ENCODE measurements around the gene PTPN11.
A peak's percentile ranks its signal among the peaks of the same experiment; 100 is the strongest.
"Not testable (repeated sequence)": the region's sequence is repeated elsewhere in the genome, so short reads cannot be mapped to it uniquely, and the experiment has no call there.

The PTPN11 gene

GRCh38 chr12:112518365-112518735 is 99.6 kb downstream of the PTPN11 start:
- DNase-seq, result no peak

- DNase-seq, result not testable (repeated sequence)
These were observed 101.1 kb downstream of the PTPN11 start for GRCh38 chr12:112519841-112520340.

- no peak for DNase-seq
These were observed 105.1 kb downstream of the PTPN11 start for GRCh38 chr12:112523856-112524255.

- DNase-seq, result no peak
These were observed 105.5 kb downstream of the PTPN11 start for GRCh38 chr12:112524269-112524668.

GRCh38 chr12:112524676-112525425 is 106.1 kb downstream of the PTPN11 start:
- DNase-seq, result no peak

- DNase-seq, result no peak
These were observed 106.7 kb downstream of the PTPN11 start for GRCh38 chr12:112525426-112525809.

GRCh38 chr12:112527082-112527481 is 108.3 kb downstream of the PTPN11 start:
- no peak for DNase-seq

- DNase-seq, result no peak
These were observed 108.8 kb downstream of the PTPN11 start for GRCh38 chr12:112527501-112527900.

- DNase-seq, result no peak
These were observed 109.8 kb downstream of the PTPN11 start for GRCh38 chr12:112528521-112528920.

GRCh38 chr12:112530941-112531340 is 112.2 kb downstream of the PTPN11 start:
- no peak for DNase-seq

- DNase-seq, result no peak
These were observed 113.4 kb downstream of the PTPN11 start for GRCh38 chr12:112532106-112532505.

GRCh38 chr12:112533528-112533927 is 114.8 kb downstream of the PTPN11 start:
- DNase-seq, result no peak

- DNase-seq, result no peak
These were observed 116.3 kb downstream of the PTPN11 start for GRCh38 chr12:112535017-112535416.

GRCh38 chr12:112535637-112536366 is 117.1 kb downstream of the PTPN11 start:
- no peak for DNase-seq

GRCh38 chr12:112536367-112536730 is 117.6 kb downstream of the PTPN11 start:
- DNase-seq, result no peak

- peak; percentile 63 for DNase-seq
These were observed 119.1 kb downstream of the PTPN11 start for GRCh38 chr12:112537710-112538396.

- no peak for DNase-seq
These were observed 120.0 kb downstream of the PTPN11 start for GRCh38 chr12:112538740-112539139.

GRCh38 chr12:112539221-112539620 is 120.5 kb downstream of the PTPN11 start:
- DNase-seq, result no peak

- DNase-seq, result no peak
These were observed 121.3 kb downstream of the PTPN11 start for GRCh38 chr12:112540021-112540420.

- no peak for DNase-seq
These were observed 125.0 kb downstream of the PTPN11 start for GRCh38 chr12:112543751-112544150.

GRCh38 chr12:112546339-112546738 is 127.6 kb downstream of the PTPN11 start:
- DNase-seq, result no peak

GRCh38 chr12:112546996-112547395 is 128.2 kb downstream of the PTPN11 start:
- DNase-seq, result no peak

GRCh38 chr12:112549031-112549430 is 130.3 kb downstream of the PTPN11 start:
- no peak for DNase-seq

- no peak for DNase-seq
These were observed 132.9 kb downstream of the PTPN11 start for GRCh38 chr12:112551681-112552080.

Data from fibroblast of skin of right biceps (primary cell).